Peyer's patch (tissue), 4 donors: ENCODE measurements around the gene SELENOI.
"Not testable (repeated sequence)": the region's sequence is repeated elsewhere in the genome, so short reads cannot be mapped to it uniquely, and the experiment has no call there.

Experiments used
- POLR2A ChIP-seq, 2 donors: fragments of 450-650 bp; IDR thresholded peaks; one replicate each; pipeline ENCODE4 v1.5.1; 2017; ENCODE audit warnings: antibody characterized with exemption in 2 of 2, mild to moderate bottlenecking in 2 of 2, moderate library complexity in 2 of 2
- TF ChIP-seq, protein P1 (sequence below), 6 experiments: fragments of 450-650 bp in 4 of 6; fragments of 200-600 bp in 2 of 6; sonication (generic) in 1 of 6; IDR thresholded peaks; one replicate each; pipeline ENCODE4 v1.5.1; 2017 to 2019; ENCODE audit warnings: antibody characterized with exemption in 6 of 6, mild to moderate bottlenecking in 3 of 6, moderate library complexity in 1 of 6

DNA sequence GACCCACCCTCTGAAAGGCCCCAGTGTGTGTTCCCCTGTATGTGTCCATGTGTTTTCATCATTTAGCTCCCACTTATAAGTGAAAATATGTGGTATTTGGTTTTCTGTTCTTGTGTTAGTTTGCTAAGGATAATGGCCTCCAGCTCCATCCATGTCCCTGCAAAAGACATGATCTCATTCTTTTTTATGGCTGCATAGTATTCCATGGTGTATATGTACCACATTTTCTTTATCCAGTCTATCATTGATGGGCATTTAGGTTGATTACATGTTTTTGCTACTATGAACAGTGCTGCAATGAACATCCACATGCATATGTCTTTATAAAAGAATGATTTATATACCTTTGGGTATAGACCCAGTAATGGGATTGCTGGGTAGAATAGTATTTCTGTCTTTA lies 21.5 kb upstream of the SELENOI start:
- not testable (repeated sequence) for TF ChIP-seq POLR2A (IDR thresholded peaks at IDR 0.05)
- TF ChIP-seq, protein P1, sequence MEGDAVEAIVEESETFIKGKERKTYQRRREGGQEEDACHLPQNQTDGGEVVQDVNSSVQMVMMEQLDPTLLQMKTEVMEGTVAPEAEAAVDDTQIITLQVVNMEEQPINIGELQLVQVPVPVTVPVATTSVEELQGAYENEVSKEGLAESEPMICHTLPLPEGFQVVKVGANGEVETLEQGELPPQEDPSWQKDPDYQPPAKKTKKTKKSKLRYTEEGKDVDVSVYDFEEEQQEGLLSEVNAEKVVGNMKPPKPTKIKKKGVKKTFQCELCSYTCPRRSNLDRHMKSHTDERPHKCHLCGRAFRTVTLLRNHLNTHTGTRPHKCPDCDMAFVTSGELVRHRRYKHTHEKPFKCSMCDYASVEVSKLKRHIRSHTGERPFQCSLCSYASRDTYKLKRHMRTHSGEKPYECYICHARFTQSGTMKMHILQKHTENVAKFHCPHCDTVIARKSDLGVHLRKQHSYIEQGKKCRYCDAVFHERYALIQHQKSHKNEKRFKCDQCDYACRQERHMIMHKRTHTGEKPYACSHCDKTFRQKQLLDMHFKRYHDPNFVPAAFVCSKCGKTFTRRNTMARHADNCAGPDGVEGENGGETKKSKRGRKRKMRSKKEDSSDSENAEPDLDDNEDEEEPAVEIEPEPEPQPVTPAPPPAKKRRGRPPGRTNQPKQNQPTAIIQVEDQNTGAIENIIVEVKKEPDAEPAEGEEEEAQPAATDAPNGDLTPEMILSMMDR (IDR thresholded peaks at IDR 0.05): not testable (repeated sequence)
